HTERT RPE-1 (cell line): ENCODE data around the gene RPP38.

Experiments used
- in situ Hi-C: fragments of 300-500 bp; cut with MboI; formaldehyde crosslinking; loops from 4 replicates; pipeline ENCODE4 v1.14.3; 2020; ENCODE audit warnings: low sequenced_read_pairs

The RPP38 gene

DNA sequence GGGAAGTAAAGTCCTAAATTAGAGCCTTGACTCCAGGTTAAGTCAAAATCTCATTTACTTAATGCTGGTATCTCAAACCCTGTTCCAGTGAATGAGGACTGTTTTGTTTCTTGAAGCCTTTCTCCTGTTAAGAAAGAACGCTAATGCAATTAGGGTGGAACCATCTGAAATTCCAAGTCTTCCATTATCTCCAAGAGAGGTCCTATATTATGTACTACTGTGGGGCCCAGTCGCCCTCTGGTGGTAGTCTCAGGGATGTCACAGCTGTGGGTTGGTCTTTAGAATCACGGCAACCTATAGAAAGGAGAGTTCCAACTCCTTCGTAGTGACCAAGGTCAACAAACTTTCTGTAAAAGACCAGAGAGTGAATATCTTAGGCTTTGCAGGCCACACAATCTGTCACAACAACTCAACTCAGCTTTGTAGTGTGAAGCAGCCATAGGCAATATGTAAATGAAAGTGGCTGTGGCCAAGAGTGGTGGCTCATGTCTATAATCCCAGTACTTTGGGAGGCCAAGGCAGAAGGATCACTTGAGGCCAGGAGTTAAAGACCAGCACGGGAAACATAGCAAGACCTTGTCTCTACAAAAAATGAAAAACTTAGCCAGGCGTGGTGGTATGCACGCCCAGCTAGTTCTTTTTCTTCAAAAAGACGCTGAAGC, 9.3 kb downstream of the RPP38 start:
- in situ Hi-C loops = no loop called here

DNA sequence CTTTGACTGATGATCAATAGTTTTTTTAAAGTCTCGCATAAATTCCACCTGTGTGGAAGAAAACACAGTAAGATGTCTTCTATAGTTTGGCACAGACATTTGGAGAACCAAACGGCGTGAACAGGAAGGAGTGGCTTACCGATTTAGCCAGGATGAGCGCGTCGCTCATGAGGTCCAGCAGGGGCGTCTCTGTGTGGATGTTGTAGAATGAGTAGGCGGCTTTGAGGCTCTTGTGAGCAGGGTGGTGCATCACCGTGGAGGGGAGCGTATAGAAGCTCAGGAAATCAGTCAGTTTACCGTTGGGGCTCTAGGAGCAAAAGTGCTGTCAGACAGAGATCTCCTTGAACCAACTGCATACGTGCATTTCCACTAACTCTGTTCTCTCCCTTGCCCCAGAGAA, 15.5 kb downstream of the RPP38 start:
- in situ Hi-C loops = no loop called here

DNA sequence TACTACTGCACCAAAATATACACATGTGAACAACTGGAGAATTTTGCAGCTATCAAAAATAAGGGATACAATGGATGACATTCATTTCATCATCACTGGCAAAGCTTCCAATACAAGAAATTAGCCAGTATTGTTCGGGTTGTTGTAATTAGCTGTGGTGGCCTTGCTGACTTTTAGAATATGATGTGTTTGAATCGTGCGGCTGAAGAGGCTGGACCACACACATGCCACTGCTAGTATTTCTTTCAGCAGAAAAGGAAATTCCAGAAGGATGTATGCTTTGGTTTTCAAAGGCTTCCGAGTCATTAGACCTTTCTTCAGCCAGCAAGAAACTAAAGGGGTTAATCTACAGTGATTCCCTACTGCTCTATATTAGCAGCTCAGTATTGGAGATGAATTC, 16.6 kb downstream of the RPP38 start:
- in situ Hi-C loops = no loop called here

DNA sequence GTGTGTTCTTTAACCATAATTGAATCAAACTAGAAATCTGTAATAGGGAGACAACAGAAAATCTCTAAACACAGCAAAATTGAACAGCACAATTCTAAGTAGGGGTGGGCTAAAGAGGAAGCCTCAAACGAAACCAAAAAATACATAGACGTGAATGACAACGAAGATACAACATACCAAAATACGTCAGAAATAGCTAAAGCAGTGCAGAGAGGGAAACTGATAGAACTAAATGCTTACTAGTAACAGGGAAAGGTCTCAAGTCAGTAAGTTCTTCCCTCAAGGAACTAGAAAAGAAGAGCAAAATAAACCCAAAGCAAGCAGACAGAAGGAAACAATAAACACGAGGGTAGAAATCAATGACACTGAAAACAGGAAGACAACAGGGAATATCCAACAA, 19.1 kb downstream of the RPP38 start:
- in situ Hi-C loops = no loop called here

DNA sequence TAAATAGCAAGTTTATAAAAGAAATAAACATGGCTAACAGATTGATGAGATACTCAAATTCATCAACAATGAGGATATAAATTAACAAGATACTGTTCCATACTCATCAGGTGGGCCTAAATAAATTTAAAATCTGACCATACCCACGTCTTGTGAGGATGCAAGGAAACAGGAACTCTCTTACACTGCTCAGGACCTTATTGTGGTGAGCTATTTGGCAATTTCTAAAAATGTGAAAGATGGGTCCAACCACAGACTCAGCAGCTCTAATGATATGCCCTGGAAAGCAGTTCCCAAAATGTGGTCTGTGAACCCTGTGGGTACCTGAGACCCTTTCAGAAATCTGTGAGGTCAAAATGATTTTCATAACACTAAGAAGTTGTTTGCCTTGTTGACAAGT, 21.5 kb downstream of the RPP38 start:
- in situ Hi-C loops = no loop called here

DNA sequence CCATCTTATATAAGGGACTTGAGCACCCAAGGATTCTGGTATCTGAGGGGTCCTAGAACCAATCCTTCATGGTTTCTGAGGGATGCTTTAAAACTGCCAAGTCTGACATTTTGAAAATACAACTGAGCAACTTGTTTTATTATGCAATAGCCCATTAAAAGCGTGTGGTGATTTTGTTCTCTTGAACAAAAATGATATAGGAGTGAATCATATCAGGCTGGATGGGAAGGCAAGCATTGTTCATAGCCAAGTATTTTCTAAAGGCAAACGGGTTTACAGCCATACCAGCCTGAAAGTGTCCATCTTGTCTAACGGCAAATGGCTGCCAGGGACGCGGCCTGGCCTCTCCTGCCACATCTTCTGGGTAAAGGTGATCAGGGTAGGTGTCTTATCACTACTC, 23.4 kb downstream of the RPP38 start:
- in situ Hi-C loops = no loop called here

DNA sequence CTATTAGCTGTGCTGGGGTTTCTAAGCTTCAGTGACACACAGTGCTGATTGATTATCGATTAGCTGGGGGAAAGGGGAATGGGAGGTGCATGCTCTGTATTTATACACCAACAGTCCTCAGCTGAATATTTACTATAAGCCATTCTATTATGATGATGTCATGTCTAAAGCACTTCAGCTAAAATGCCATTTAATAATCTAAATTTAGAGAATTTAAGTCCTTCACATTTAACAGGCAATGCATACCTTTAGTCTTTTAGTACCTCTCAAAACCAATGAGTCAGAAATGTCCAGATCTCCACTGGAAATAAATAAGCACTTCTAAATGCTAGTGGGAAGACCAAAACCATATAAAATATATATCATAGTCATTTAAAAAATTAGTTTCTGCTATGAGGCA, 24.6 kb downstream of the RPP38 start:
- in situ Hi-C loops = no loop called here

DNA sequence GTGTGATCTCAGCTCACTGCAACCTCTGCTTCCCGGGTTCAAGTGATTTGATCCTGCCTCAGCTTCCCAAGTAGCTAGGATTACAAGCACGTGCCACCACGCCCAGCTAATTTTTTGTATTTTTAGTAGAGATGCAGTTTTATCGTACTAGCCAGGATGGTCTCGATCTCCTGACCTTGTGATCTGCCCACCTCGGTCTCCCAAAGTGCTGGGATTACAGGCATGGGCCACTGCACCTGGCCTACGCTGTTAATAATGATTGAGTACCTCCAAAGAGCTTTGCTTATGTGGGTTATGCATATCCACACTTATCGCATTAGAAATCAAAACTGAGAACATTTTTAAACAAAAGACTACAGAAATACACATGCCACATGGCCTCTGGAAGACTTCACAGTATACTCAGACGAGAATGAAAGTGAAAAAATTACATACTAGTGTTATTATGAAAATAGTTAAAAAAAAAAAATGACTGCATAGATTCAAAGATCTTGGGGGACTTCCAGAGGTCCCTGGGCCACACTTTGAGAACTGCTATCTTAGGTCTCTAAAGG, 25.4 kb downstream of the RPP38 start:
- in situ Hi-C loops = no loop called here

DNA sequence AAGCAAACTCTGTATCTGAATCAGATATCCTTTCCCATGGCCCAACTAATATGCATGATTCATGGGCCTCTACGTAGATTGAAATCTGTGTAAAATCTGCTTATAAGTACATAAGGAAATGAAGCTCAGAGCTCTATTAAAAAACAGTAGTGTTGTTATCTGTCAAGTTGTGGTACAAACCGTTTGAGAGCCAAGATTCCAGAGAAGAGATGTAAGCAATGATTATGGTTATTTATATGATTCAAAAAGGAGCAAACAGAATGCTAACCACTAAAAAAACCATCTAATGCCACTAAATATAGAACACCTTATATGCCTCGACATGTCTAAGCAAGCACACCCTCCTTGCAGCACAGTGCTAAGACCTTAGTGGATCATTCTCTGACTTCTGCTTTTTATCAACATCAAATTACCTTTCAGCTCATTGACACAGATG, 26.6 kb downstream of the RPP38 start:
- in situ Hi-C loops = no loop called here

DNA sequence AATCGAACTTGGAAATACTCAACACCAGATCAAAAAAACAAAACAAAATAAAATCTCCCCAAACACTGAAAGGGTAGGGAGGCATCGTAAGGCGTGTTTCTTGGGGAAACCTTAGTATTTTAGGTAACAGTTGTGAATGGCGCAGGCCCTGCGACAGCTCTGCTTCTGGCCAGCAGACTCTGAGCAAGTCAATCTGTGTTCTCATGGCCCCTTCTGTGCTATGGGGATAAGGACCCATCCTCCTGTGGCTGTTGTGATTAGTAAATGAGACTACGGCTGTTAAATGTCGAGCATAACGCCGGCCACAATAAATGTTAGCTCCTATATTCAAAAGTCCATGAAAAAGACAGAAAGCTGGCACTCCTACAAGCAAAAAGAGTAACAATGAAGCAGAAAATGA, 27.0 kb downstream of the RPP38 start:
- in situ Hi-C loops = no loop called here

DNA sequence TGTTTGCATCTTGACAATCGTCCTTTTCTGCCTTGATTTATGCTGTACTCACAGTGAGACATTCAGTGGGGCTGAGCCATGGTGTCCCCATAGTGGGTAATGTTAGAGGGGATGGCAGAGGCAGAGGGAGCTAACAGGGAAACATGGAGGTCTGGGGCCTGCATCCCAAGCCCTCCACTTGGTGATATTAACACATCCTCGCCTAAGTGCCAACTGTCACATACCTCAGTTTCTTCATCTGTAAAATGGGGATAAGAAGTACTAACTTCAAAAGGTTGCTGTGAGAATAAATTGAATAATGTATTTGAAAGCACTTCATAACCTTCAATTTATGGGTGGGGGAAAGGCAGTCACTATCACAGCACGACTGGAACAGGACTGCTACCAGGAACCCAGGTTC, 27.8 kb downstream of the RPP38 start:
- in situ Hi-C loops = no loop called here

DNA sequence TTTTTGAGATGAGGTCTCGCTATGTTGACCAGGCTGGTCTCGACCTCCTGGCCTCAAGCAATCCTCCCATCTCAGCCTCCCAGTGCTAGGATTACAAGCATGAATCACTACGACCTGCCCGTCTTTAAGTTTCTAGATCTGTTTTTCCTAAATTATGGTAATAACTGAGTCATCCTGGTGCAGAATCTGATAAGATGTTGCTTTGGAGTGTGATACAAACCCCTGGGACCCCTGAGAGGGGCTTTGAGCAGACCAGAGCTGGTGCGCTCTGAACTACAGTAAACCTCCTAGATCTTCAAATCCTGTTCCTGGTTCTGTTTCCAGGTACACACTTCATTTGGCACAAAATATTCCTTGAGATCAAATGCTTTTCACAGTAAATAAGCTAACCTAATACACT, 34.2 kb downstream of the RPP38 start:
- in situ Hi-C loops = no loop called here

DNA sequence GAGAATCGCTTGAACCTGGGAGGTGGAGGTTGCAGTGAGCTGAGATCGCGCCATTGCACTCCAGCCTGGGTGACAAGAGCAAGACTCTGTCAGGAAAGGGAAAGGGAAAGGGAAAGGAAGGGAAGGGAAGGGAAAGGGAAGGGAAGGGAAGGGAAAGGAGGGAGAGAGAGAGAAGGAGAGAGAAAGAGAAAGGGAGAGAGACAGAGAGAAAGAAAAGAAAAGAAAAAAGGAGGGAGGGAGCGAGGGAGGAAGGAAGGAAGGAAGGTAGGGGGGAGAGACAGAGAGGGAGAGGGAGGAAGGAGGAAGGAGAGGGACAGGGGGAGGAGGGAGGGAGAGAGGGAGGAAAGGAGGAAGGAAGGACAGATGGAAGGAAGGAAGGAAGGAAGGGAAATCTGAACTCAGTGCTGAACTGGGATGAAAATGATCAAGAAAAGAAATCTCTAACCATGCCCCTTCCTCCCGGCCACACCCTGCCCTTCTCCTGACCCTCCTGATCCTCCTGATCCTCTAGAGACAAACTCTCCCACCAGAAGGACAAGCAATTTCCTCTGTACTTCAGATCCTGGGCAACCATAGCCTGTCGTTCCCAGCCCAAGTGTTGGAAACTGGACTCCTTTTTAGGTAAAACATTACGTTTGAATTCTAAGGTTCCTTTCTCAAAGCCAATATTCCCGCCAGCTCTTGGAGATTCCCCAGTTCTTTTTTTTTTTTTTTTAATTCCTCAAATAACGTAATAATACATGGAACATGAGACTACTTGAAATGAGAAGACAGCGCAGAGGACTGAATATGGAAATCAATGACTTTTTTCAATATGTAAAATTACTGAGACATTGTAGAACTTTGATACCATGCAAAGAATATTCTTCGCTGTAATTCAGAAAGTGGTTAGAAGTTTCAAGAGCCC, 39.2 kb downstream of the RPP38 start:
- in situ Hi-C loops = no loop called here

DNA sequence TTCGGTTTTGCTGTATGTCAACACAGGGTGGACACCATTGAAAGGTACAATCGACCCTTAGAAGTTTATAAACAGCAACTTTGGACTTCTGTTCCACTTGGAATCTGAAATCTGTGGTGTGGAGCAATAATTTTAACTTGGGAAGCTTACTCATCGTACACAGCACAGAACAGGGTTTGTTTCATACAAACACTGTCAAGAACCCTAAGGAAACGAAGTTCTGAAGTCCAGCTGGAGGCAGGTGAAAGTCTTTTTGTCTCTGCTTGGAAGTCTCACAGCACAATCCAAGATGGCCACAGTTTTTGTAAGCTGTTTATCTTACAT, 39.8 kb downstream of the RPP38 start:
- in situ Hi-C loops = no loop called here

DNA sequence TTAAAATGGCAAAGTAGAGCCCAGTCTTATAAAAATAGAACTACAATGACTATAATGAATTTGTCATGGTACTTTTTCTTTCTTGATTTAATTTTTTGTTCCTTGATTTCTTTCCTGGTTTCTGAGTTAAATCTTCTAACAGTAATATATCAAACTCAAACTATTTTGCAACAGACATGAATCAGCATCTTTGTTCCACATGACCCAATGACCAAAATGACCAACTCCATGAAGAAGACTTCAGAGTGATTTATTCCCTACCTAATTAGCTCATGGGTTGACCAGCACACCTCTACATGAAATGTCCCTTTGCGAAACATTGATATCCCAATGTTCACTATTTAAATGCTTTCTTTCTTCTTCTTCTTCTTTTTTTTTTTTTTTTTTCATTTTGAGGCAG, 40.5 kb downstream of the RPP38 start:
- in situ Hi-C loops = no loop called here

DNA sequence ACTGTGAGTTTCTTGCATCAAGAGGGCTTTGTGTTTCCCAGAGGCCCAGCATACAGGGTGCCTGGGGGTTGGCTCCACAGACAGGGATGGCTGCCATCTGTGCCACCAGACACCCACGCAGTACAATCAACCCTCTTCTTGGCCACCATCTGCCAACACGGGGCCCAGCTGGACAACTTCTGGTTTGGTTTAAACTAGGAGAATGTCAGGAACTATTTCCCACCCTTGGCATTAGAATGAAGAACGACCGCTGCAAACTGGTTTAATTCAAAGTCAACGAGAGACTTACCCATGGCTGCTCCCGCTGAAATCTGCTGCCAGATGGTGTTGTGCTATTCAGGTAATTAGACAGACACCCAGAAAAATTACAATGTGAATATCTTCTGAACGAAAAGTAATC, 43.5 kb downstream of the RPP38 start:
- in situ Hi-C loops = no loop called here

DNA sequence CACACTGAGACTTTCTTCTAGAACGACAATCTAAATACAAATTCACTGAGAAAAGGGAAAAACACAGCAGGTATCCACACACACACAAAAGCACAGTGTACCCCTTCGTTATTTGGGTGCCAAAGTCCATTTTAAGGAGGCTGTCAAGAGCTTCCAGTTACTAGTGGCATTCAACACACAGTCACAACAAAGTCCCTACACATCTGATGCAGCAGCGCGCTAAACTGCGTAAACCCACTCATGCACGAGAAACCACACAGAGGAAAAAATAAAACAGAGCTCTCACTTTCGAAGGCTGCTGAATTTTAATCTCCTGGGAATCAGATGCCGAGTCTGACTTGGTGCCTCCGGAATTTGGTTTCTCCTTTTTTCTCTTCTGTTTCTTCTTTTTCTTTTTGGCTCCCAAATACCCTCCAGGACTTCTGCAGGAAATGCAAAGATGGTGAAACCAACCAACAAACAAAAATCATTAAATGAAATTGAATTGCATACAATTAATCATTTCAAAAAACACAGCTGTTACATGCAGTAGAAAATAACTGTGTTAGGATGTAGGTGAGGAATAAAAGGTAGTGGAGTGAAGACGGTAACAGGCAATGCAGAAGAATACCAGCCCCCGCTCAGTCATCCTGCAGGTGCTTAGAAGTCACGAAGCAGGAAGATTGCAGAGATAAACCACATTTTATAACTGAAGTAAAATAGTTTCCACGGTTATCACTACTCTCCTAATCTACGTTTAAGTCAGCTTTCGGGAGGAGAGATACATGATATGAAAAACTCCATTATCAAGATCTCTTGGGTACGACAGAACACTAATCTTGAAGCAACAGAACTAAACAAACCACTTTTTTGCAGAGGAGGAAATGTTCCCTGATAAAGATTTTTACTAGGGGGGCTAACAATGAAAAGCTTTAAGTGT, 44.2 kb downstream of the RPP38 start:
- in situ Hi-C loops = no loop called here

DNA sequence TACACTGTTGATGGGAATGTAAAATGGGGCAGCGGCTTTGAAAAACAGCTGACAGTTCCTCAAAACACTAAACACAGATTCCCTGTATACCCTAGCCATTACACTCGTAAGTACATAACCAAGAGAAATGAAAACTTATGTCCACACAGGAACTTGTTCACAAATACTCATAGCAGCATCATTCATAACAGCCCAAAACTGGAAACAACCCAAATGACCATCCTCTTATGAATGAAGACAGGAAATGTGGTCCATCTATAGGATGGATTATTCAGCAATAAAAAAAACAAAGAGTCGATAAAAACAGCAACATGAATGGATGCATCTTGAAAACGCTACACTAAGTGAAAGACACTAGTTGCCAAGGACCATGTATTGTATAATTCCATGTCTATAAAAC, 47.6 kb downstream of the RPP38 start:
- in situ Hi-C loops = no loop called here

DNA sequence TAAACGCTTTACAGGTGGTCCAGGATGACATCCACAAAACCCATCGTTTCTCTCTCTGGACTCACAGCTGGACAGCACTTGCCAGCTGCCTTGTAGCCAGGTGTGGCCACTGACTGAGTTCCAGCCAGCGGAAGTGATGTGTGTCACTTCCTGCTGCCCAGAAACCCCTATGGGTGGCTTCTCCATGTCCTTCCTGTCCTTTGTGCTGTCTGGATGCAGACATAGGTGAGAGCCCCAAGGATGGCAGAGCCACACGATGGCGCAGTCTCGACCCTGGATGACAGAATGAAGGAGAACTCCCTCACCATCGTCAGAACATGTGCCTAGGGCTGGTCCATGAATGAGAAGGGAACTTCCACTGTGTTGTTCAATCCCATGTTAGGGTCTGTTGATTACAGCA, 49.2 kb downstream of the RPP38 start:
- in situ Hi-C loops = no loop called here

DNA sequence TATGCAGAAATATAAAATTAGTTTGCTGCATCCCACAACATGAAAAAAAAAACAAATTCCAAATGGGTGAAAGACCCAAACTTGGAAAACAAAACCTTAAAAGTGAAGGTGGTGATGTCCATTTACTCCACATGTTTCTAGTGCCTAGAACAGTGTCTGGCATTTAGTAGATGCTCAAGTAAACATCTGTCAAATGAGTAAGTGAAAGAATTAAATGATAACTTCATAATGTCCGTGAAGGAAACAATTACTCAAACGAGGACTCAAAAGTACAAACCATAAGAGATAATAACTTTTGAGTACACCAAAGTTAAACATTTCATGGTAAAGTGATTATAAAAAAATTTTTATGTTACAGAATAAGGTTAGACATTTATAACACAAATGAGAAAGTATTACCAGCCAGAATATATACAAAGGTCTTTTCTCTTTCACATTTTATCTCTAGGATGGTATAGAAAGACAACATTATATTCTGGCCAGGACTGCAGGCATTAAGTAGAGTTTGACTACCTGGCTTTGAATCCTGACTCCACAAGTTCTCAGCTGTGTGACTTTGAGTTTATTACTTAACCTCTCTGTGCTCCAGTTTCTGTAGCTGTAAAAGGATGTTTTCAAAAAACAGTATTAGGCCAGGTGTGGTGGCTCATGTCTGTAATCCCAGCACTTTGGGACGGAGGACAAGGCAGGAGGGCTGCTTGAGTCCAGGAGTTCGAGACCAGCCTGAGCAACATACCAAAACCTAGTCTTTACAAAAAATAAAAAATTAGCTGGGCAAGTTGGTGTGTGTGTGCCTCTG, 50.6 kb downstream of the RPP38 start:
- in situ Hi-C loops = no loop called here
